PC-3 (cell line): Measurements from ENCODE around the gene CHD6. TPM values are rescaled to one million over a fixed set of nuclear protein-coding genes. Genes with fewer than 3 reads are reported as not detected.

Source experiments
- ATAC-seq: fragments of 200-7000 bp; cut with Tn5 transposase; 2 replicates; pipeline ENCODE4 v1.9.1; 2020; ENCODE audit warnings: mild to moderate bottlenecking, moderate library complexity
- BruUV-seq: library from RNA; stranded (reverse); fragments of 400-500 nt; replicated peaks from 2 replicates; lab custom pipeline; 2021; lab: Mats Ljungman, UMichigan
- CTCF ChIA-PET: fragments of 300-600 bp; sonication (Branson Sonifier 250); formaldehyde crosslinking; loops from one replicate; lab custom pipeline; 2022; ENCODE audit warnings: antibody characterized with exemption; lab: Charles Lee
- POLR2A ChIA-PET: fragments of 300-600 bp; sonication (Branson Sonifier 250); formaldehyde crosslinking; loops from one replicate; lab custom pipeline; 2022; ENCODE audit warnings: antibody characterized with exemption; ENCODE audit not compliant: unreplicated experiment; lab: Charles Lee
- DNase-seq: peaks from one replicate; pipeline ENCODE4 v3.0.0-alpha.2; 2015
- H2AFZ ChIP-seq: fragments of 300-600 bp; sonication (generic); 2 replicates; pipeline ENCODE4 v1.6.0; 2016; ENCODE audit warnings: antibody characterized with exemption, low read length
- H3F3A ChIP-seq: fragments of 300-600 bp; sonication (generic); one replicate; pipeline ENCODE4 v1.6.0; 2017; ENCODE audit warnings: antibody characterized with exemption, low read length, control low read depth, mild to moderate bottlenecking; ENCODE audit not compliant: unreplicated experiment
- H3K27ac ChIP-seq: fragments of 300-600 bp; sonication (generic); 2 replicates; pipeline ENCODE4 v1.5.1; 2016; ENCODE audit warnings: mild to moderate bottlenecking, low read length
- H3K27me3 ChIP-seq: fragments of 300-600 bp; sonication (generic); 2 replicates; pipeline ENCODE4 v1.6.1; 2016; ENCODE audit warnings: low read length, mixed read lengths
- H3K36me3 ChIP-seq: fragments of 300-600 bp; sonication (generic); 2 replicates; pipeline ENCODE4 v1.6.1; 2016; ENCODE audit warnings: low read depth, mixed run types, low read length, mixed read lengths
- H3K4me1 ChIP-seq: fragments of 300-600 bp; sonication (generic); 2 replicates; pipeline ENCODE4 v1.5.1; 2016; ENCODE audit warnings: low read length; ENCODE audit not compliant: insufficient read depth
- H3K4me2 ChIP-seq: fragments of 300-600 bp; sonication (generic); 2 replicates; pipeline ENCODE4 v1.6.0; 2016; ENCODE audit warnings: low read length
- H3K4me3 ChIP-seq: fragments of 300-600 bp; sonication (generic); 2 replicates; pipeline ENCODE4 v1.5.1; 2016; ENCODE audit warnings: mild to moderate bottlenecking, low read length, mixed read lengths
- H3K79me2 ChIP-seq: fragments of 300-600 bp; sonication (generic); 2 replicates; pipeline ENCODE4 v1.6.1; 2017; ENCODE audit warnings: low read length, mixed read lengths
- H3K9ac ChIP-seq: fragments of 300-600 bp; sonication (generic); 2 replicates; pipeline ENCODE4 v1.6.0; 2016; ENCODE audit warnings: mild to moderate bottlenecking, low read length
- H3K9me2 ChIP-seq: fragments of 300-600 bp; sonication (generic); replicated peaks from 2 replicates; pipeline ENCODE4 v1.6.1; 2016; ENCODE audit warnings: mixed run types, low read length, mixed read lengths
- H3K9me3 ChIP-seq: fragments of 300-600 bp; sonication (generic); 2 replicates; pipeline ENCODE4 v1.6.1; 2016; ENCODE audit warnings: low read length, mixed read lengths
- H4K20me1 ChIP-seq: fragments of 300-600 bp; sonication (generic); 2 replicates; pipeline ENCODE4 v1.6.1; 2016; ENCODE audit warnings: low read length, mixed read lengths
- CTCF ChIP-seq: fragments of 300-600 bp; sonication (generic); conservative IDR thresholded peaks from 2 replicates; pipeline ENCODE4 v1.5.1; 2017; ENCODE audit warnings: antibody characterized with exemption, low read depth, mild to moderate bottlenecking, low read length
- EZH2 ChIP-seq: fragments of 300-600 bp; sonication (generic); IDR thresholded peaks from one replicate; pipeline ENCODE4 v1.6.1; 2017; ENCODE audit warnings: antibody characterized with exemption, mild to moderate bottlenecking, low read length; ENCODE audit not compliant: unreplicated experiment
- EZH2phosphoT487 ChIP-seq: fragments of 300-600 bp; sonication (generic); IDR thresholded peaks from 2 replicates; pipeline ENCODE4 v1.6.1; 2018; ENCODE audit warnings: mild to moderate bottlenecking, antibody characterized with exemption, low read length, borderline replicate concordance
- intact Hi-C: fragments of 100-400 bp; cut with micrococcal nuclease; formaldehyde crosslinking; loops from 2 replicates; pipeline ENCODE4 v1.9.0; 2023
- total RNA-seq: library from RNA; depleted of rRNA; stranded (reverse); fragments of >200 nt; gene quantifications from 2 replicates; pipeline ENCODE4 v1.2.3, GENCODE V29; 2014

CHD6 gene
- total RNA-seq, 1 experiment from 2014 or later, result 19.5 TPM

- Histone ChIP-seq H3K9ac (no peak overlapping the region), H3K27me3 (no peaks in the 10 kb centered on the region), H3F3A (no peaks in the 10 kb centered on the region), H4K20me1 (no peaks in the 10 kb centered on the region), H3K9me2 (no peaks in the 10 kb centered on the region), H3K4me1 (no peaks in the 10 kb centered on the region), H3K4me2 (no peak overlapping the region), H2AFZ (no peak overlapping the region), H3K4me3 (no peak overlapping the region), H3K79me2 (no peaks in the 10 kb centered on the region), H3K27ac (no peak overlapping the region), H3K9me3 (no peaks in the 10 kb centered on the region), H3K36me3 (peaks cover 37% of the 10 kb centered on the region)
- DNase-seq (no peak), ATAC-seq (no peak)
- CTCF ChIA-PET, result no interaction called here
- POLR2A ChIA-PET, result no interaction called here
- no peak for TF ChIP-seq EZH2
- intact Hi-C loops, result no loop called here
- no TSS peak for BruUV-seq
Observed at GRCh38 chr20:41418031-41418430, 200.1 kb downstream of the CHD6 start.

- intact Hi-C loops, result no loop called here
- POLR2A ChIA-PET, result no interaction called here
- no TSS peak for BruUV-seq
Observed at GRCh38 chr20:41415191-41415590, 203.0 kb downstream of the CHD6 start.

GRCh38 chr20:41413169-41413568, 205.0 kb downstream of the CHD6 start:
- Histone ChIP-seq H3K27me3 (no peaks in the 10 kb centered on the region), H3K79me2 (no peaks in the 10 kb centered on the region), H3F3A (no peaks in the 10 kb centered on the region), H3K4me2 (no peak overlapping the region), H4K20me1 (no peaks in the 10 kb centered on the region), H3K36me3 (peaks cover 28% of the 10 kb centered on the region; the same call in 1 of the 2 replicates), H3K4me1 (no peaks in the 10 kb centered on the region), H3K9me2 (no peaks in the 10 kb centered on the region), H2AFZ (no peak overlapping the region), H3K9me3 (no peaks in the 10 kb centered on the region), H3K9ac (no peak overlapping the region), H3K4me3 (no peak overlapping the region), H3K27ac (no peak overlapping the region)
- no TSS peak for BruUV-seq
- DNase-seq (no peak), ATAC-seq (no peak)
- POLR2A ChIA-PET, result no interaction called here
- intact Hi-C loops, result no loop called here
- TF ChIP-seq EZH2phosphoT487 (no peak), CTCF (no peak), EZH2 (no peak)
- CTCF ChIA-PET, result no interaction called here

More at GRCh38 chr20:41415191-41415590, 203.0 kb downstream of the CHD6 start:
- CTCF ChIA-PET, result no interaction called here
- no peak for TF ChIP-seq EZH2phosphoT487
- Histone ChIP-seq H3F3A (no peaks in the 10 kb centered on the region), H3K9me3 (no peaks in the 10 kb centered on the region), H3K79me2 (no peaks in the 10 kb centered on the region), H3K4me1 (no peaks in the 10 kb centered on the region), H3K27me3 (no peaks in the 10 kb centered on the region), H3K9me2 (no peaks in the 10 kb centered on the region), H2AFZ (no peak overlapping the region), H3K4me2 (no peak overlapping the region), H3K27ac (no peak overlapping the region), H3K36me3 (peaks cover 29% of the 10 kb centered on the region; the same call in 1 of the 2 replicates), H4K20me1 (no peaks in the 10 kb centered on the region), H3K4me3 (no peak overlapping the region), H3K9ac (no peak overlapping the region)
- ATAC-seq (no peak), DNase-seq (no peak)
